ENCODE measurements around the gene BICDL2.
A peak's percentile ranks its signal among the peaks of the same experiment; 100 is the strongest.

The BICDL2 gene

DNA sequence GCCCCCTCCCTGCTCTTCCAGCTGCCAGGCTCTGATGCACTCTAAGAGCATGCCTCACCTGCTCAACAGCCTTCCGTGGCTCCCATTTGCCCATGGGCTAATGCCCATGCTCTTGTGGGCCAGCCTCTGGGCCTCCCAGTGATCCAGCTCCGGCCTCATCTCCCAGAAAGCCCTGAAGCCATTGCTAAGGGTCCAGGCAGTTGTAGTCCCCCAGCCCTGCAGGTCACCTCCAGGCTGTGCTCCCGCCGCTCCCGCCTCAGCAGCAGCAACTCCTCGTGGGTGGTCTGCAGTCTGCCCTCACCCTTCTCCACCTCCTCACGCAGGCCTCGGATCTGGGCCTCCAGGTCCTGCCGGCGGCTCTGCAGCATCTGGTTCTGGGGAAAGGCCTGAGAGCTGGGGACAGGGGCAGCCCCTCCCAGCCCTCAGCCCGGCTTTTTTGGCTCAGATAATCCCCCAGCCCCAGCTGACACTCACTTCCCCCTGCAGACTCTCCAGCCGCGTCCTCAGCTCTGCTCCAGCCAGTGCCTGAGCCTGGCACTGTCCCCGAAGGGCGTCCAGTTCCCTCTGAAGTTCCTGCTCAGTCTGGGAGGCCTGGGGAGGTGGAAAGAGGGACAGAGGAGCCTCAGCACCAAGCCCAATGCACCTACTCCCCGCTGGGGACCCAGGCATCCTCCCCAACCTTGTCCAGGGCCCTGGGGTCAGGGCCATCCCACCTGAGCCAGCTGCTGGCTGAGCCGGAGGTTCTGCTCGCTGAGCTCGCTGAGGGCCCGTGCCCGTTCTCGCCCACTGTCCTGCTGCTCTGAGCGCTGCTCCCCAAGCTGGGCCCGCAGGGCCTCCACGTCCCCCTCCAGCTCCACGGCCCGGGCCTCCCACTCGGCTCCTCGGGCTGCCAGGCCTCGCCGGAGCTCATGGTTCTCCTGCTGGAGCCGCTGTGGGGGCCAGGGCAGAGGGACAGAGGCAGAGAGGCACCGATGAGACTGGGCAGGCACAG is 6.2 kb downstream of the BICDL2 start:
- ATAC-seq, result no peak
- TF ChIP-seq, protein P1, sequence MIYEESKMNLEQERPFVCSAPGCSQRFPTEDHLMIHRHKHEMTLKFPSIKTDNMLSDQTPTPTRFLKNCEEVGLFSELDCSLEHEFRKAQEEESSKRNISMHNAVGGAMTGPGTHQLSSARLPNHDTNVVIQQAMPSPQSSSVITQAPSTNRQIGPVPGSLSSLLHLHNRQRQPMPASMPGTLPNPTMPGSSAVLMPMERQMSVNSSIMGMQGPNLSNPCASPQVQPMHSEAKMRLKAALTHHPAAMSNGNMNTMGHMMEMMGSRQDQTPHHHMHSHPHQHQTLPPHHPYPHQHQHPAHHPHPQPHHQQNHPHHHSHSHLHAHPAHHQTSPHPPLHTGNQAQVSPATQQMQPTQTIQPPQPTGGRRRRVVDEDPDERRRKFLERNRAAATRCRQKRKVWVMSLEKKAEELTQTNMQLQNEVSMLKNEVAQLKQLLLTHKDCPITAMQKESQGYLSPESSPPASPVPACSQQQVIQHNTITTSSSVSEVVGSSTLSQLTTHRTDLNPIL (CRISPR knock-in tag; IDR thresholded peaks at IDR 0.05; ENCODE audit: low read depth), result no peak
- no peak for TF ChIP-seq SNAI2 (CRISPR knock-in tag; IDR thresholded peaks at IDR 0.05)
- no peak for TF ChIP-seq ZC3H10 (CRISPR knock-in tag; IDR thresholded peaks at IDR 0.05)
- no peak for TF ChIP-seq ISL1 (CRISPR knock-in tag; IDR thresholded peaks at IDR 0.05)
- TF ChIP-seq CSDC2 (CRISPR knock-in tag; IDR thresholded peaks at IDR 0.05), result no peak
- TF ChIP-seq, protein P2, sequence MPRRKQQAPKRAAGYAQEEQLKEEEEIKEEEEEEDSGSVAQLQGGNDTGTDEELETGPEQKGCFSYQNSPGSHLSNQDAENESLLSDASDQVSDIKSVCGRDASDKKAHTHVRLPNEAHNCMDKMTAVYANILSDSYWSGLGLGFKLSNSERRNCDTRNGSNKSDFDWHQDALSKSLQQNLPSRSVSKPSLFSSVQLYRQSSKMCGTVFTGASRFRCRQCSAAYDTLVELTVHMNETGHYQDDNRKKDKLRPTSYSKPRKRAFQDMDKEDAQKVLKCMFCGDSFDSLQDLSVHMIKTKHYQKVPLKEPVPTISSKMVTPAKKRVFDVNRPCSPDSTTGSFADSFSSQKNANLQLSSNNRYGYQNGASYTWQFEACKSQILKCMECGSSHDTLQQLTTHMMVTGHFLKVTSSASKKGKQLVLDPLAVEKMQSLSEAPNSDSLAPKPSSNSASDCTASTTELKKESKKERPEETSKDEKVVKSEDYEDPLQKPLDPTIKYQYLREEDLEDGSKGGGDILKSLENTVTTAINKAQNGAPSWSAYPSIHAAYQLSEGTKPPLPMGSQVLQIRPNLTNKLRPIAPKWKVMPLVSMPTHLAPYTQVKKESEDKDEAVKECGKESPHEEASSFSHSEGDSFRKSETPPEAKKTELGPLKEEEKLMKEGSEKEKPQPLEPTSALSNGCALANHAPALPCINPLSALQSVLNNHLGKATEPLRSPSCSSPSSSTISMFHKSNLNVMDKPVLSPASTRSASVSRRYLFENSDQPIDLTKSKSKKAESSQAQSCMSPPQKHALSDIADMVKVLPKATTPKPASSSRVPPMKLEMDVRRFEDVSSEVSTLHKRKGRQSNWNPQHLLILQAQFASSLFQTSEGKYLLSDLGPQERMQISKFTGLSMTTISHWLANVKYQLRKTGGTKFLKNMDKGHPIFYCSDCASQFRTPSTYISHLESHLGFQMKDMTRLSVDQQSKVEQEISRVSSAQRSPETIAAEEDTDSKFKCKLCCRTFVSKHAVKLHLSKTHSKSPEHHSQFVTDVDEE (CRISPR knock-in tag; IDR thresholded peaks at IDR 0.05), result no peak
- TF ChIP-seq ZFP3 (CRISPR knock-in tag; IDR thresholded peaks at IDR 0.05), result no peak
- no peak for TF ChIP-seq ESRRG (CRISPR knock-in tag; IDR thresholded peaks at IDR 0.05)

DNA sequence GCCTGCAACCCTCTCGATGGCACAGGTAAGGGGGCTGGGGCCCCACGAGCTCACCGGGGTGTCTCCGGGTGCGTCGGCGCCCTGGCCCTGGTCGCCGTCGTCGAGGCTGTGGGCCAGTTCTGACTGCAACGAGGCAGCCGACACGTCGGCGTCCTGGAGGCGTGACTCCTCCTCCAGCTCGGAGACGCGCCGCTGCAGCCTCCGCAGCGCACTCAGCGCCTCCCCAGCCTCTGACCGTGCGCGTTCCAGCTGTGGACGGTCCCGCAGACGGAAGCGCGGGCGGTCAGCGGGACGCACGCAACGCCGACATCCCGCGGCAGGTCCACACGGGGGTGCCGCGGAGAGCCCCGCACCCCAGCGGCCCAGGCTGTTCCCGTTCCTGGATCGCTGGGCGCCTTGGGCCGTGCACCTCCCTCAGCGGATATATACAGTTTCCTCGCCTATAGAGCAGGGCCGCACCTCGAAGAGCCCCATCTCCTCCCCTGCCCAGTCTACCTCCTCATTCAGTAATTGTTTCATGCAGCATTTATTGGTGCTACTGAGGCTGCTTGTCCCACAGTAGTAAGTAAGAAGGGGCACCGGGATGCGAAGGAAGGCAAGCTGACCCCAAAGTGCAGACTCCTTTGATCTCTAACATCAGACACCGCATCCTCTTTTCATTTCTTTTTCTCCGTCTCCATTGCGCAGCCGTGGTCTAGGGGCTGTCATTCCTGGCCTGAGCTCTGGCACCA is 7.1 kb downstream of the BICDL2 start:
- ATAC-seq, result peak; percentile 7
- TF ChIP-seq, protein P3, sequence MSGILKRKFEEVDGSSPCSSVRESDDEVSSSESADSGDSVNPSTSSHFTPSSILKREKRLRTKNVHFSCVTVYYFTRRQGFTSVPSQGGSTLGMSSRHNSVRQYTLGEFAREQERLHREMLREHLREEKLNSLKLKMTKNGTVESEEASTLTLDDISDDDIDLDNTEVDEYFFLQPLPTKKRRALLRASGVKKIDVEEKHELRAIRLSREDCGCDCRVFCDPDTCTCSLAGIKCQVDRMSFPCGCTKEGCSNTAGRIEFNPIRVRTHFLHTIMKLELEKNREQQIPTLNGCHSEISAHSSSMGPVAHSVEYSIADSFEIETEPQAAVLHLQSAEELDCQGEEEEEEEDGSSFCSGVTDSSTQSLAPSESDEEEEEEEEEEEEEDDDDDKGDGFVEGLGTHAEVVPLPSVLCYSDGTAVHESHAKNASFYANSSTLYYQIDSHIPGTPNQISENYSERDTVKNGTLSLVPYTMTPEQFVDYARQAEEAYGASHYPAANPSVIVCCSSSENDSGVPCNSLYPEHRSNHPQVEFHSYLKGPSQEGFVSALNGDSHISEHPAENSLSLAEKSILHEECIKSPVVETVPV (CRISPR knock-in tag; IDR thresholded peaks at IDR 0.05), result no peak
- TF ChIP-seq BACH2 (CRISPR knock-in tag; IDR thresholded peaks at IDR 0.05; ENCODE audit: borderline replicate concordance) (no peak), PPARA (CRISPR knock-in tag; IDR thresholded peaks at IDR 0.05; ENCODE audit: borderline replicate concordance) (no peak), ISL1 (CRISPR knock-in tag; IDR thresholded peaks at IDR 0.05) (no peak), ZNF8 (CRISPR knock-in tag; IDR thresholded peaks at IDR 0.05) (no peak), RARB (CRISPR knock-in tag; IDR thresholded peaks at IDR 0.05) (no peak), GLIS3 (CRISPR knock-in tag; IDR thresholded peaks at IDR 0.05) (no peak), ZFP3 (CRISPR knock-in tag; IDR thresholded peaks at IDR 0.05) (no peak), ZFP30 (CRISPR knock-in tag; IDR thresholded peaks at IDR 0.05) (no peak), ZC3H10 (CRISPR knock-in tag; IDR thresholded peaks at IDR 0.05) (no peak), ESRRG (CRISPR knock-in tag; IDR thresholded peaks at IDR 0.05) (no peak)
- TF ChIP-seq, protein P4, sequence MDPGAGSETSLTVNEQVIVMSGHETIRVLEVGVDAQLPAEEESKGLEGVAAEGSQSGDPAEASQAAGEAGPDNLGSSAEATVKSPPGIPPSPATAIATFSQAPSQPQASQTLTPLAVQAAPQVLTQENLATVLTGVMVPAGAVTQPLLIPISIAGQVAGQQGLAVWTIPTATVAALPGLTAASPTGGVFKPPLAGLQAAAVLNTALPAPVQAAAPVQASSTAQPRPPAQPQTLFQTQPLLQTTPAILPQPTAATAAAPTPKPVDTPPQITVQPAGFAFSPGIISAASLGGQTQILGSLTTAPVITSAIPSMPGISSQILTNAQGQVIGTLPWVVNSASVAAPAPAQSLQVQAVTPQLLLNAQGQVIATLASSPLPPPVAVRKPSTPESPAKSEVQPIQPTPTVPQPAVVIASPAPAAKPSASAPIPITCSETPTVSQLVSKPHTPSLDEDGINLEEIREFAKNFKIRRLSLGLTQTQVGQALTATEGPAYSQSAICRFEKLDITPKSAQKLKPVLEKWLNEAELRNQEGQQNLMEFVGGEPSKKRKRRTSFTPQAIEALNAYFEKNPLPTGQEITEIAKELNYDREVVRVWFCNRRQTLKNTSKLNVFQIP (CRISPR knock-in tag; IDR thresholded peaks at IDR 0.05; ENCODE audit: borderline replicate concordance, low read depth), result no peak

DNA sequence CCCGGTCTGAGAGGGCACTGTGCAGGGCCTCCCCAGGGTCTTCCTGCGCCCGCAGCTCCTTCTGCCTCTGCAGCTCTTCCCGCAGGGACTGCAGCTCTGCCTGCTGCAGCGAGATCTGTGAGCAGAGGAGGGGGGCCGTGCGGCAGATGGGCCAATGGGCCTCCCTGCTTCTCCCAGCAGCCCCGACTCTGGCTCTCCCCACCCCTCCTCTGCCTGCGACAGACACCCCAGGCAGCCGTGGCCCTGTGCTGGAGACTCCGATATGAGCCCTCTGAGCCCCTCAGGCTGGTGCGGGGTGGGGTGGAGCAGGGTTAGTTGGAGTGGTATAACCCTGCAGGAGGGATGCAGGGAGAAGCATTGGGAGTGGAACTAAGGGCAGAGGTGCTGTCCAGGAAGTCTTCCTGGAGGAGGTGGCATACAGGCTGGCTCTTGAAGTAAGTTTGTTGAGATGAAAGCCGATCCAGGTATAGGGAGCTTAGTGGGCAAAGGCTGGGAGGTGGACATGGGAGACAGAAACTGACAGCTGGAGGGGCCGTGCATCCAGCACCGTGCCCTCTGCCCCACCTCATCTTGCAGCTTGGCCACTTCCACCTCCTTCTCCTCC is 7.9 kb downstream of the BICDL2 start:
- no peak for ATAC-seq
- TF ChIP-seq RARB (CRISPR knock-in tag; IDR thresholded peaks at IDR 0.05) (no peak), ISL1 (CRISPR knock-in tag; IDR thresholded peaks at IDR 0.05) (no peak), ARNTL (CRISPR knock-in tag; IDR thresholded peaks at IDR 0.05; ENCODE audit: borderline replicate concordance, low read depth) (no peak), ZC3H10 (CRISPR knock-in tag; IDR thresholded peaks at IDR 0.05) (no peak), GLIS3 (CRISPR knock-in tag; IDR thresholded peaks at IDR 0.05) (no peak)
- TF ChIP-seq, protein P4 (CRISPR knock-in tag; IDR thresholded peaks at IDR 0.05; ENCODE audit: borderline replicate concordance, low read depth), result no peak
- TF ChIP-seq, protein P2 (CRISPR knock-in tag; IDR thresholded peaks at IDR 0.05), result no peak
- TF ChIP-seq, protein P5, sequence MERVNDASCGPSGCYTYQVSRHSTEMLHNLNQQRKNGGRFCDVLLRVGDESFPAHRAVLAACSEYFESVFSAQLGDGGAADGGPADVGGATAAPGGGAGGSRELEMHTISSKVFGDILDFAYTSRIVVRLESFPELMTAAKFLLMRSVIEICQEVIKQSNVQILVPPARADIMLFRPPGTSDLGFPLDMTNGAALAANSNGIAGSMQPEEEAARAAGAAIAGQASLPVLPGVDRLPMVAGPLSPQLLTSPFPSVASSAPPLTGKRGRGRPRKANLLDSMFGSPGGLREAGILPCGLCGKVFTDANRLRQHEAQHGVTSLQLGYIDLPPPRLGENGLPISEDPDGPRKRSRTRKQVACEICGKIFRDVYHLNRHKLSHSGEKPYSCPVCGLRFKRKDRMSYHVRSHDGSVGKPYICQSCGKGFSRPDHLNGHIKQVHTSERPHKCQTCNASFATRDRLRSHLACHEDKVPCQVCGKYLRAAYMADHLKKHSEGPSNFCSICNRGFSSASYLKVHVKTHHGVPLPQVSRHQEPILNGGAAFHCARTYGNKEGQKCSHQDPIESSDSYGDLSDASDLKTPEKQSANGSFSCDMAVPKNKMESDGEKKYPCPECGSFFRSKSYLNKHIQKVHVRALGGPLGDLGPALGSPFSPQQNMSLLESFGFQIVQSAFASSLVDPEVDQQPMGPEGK (CRISPR knock-in tag; IDR thresholded peaks at IDR 0.05; ENCODE audit: borderline replicate concordance), result no peak

All from SK-N-SH treated with all-trans-retinoic acid at 6 μM for 48 hours (cell line).